OCI-LY1 (cell line): ENCODE measurements around the gene MFNG.

Experiments
- H2AFZ ChIP-seq: fragments of 200-600 bp; sonication (generic), shearing (Covaris generic); 2 replicates; pipeline ENCODE4 v1.6.0; 2014; ENCODE audit warnings: antibody characterized with exemption, mild to moderate bottlenecking, low read length
- H3F3A ChIP-seq: fragments of 200-600 bp; sonication (generic), shearing (Covaris generic); 2 replicates; pipeline ENCODE4 v1.6.0; 2014; ENCODE audit warnings: mild to moderate bottlenecking, antibody characterized with exemption, low read length, moderate library complexity; ENCODE audit not compliant: insufficient read depth
- H3K27ac ChIP-seq: fragments of 200-600 bp; sonication (generic); 2 replicates; pipeline ENCODE4 v1.5.1; 2014; ENCODE audit warnings: low read length, mixed run types, mild to moderate bottlenecking, low read depth; ENCODE audit not compliant: poor library complexity, severe bottlenecking
- H3K27me3 ChIP-seq: fragments of 200-600 bp; sonication (generic); 2 replicates; pipeline ENCODE4 v1.6.0; 2014; ENCODE audit warnings: antibody characterized with exemption, mild to moderate bottlenecking, low read length, moderate library complexity; ENCODE audit not compliant: insufficient read depth
- H3K36me3 ChIP-seq: fragments of 200-600 bp; sonication (generic); 2 replicates; pipeline ENCODE4 v1.6.1; 2014; ENCODE audit warnings: mild to moderate bottlenecking, antibody characterized with exemption, low read length, moderate library complexity, mixed read lengths; ENCODE audit not compliant: insufficient read depth
- H3K4me1 ChIP-seq: fragments of 200-600 bp; sonication (generic); 2 replicates; pipeline ENCODE4 v1.5.1; 2014; ENCODE audit warnings: mild to moderate bottlenecking, low read length, moderate library complexity; ENCODE audit not compliant: insufficient read depth, severe bottlenecking
- H3K4me2 ChIP-seq: fragments of 200-600 bp; sonication (generic), shearing (Covaris generic); 2 replicates; pipeline ENCODE4 v1.6.1; 2014; ENCODE audit warnings: low read length
- H3K4me3 ChIP-seq: fragments of 200-600 bp; sonication (generic); 2 replicates; pipeline ENCODE4 v1.5.1; 2014; ENCODE audit warnings: low read length, low read depth, mild to moderate bottlenecking, mixed read lengths; ENCODE audit not compliant: poor library complexity, severe bottlenecking
- H3K79me2 ChIP-seq: fragments of 200-600 bp; shearing (Covaris generic); 2 replicates; pipeline ENCODE4 v1.6.1; 2016; ENCODE audit warnings: mixed run types, low read length, mixed read lengths; ENCODE audit not compliant: insufficient read depth
- H3K9ac ChIP-seq: fragments of 200-600 bp; sonication (generic), shearing (Covaris generic); 2 replicates; pipeline ENCODE4 v1.6.1; 2014; ENCODE audit warnings: mild to moderate bottlenecking, low read length, mixed read lengths
- H3K9me2 ChIP-seq: fragments of 200-600 bp; sonication (generic), shearing (Covaris generic); 2 replicates; pipeline ENCODE4 v1.6.1; 2014; ENCODE audit warnings: low read depth, mild to moderate bottlenecking, low read length, mixed read lengths
- H3K9me3 ChIP-seq: fragments of 200-600 bp; shearing (Covaris generic); 2 replicates; pipeline ENCODE4 v1.6.1; 2014; ENCODE audit warnings: low read length, mixed read lengths
- H4K20me1 ChIP-seq: fragments of 200-600 bp; sonication (generic), shearing (Covaris generic); 2 replicates; pipeline ENCODE4 v1.6.0; 2016; ENCODE audit warnings: mild to moderate bottlenecking, low read length; ENCODE audit not compliant: insufficient read depth
- EZH2 ChIP-seq: fragments of 200-600 bp; sonication (generic), shearing (Covaris generic); IDR thresholded peaks from 2 replicates; pipeline ENCODE4 v1.8.0; 2017; ENCODE audit warnings: borderline replicate concordance, mixed run types, mild to moderate bottlenecking, antibody characterized with exemption, low read length, moderate library complexity, mixed read lengths
- TF ChIP-seq, protein P1 (sequence below): fragments of 200-600 bp; sonication (generic), shearing (Covaris generic); IDR thresholded peaks from 2 replicates; pipeline ENCODE4 v1.5.1; 2017; ENCODE audit warnings: mild to moderate bottlenecking, antibody characterized with exemption, low read length, moderate library complexity, mixed read lengths

MFNG gene

DNA sequence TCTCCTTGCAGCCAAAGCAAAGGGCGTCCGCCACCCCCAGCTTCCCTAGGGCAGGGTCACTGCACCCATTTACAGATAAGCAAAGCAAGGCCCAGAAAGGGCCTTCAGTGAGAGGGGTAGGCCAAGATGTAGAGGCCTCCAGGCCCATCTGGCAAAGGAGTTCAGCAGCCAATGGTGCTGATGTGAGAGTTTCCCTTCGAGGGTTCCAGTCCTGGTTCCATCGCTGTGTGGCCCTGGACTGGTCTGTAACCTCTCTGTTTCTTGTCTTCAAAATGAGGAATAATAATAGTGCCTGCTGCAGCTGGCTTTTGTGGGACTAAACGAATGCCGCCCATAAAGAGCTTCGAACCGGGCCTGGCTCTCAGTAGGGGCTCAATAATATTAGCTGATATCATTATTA is 62.9 kb downstream of the MFNG start:
- Histone ChIP-seq H3K9me3 (no peaks in the 10 kb centered on the region), H3K27ac (no peak overlapping the region), H3K27me3 (0 out of 2 replicates have a peak, but pooled peaks cover 8% of the 10 kb centered on the region), H4K20me1 (no peaks in the 10 kb centered on the region), H3F3A (no peaks in the 10 kb centered on the region), H2AFZ (no peak overlapping the region), H3K4me3 (no peak overlapping the region), H3K4me2 (no peak overlapping the region), H3K79me2 (no peaks in the 10 kb centered on the region), H3K9ac (no peak overlapping the region), H3K36me3 (no peaks in the 10 kb centered on the region), H3K9me2 (no peaks in the 10 kb centered on the region), H3K4me1 (no peaks in the 10 kb centered on the region)
- no peak for TF ChIP-seq EZH2
- TF ChIP-seq, protein P1, sequence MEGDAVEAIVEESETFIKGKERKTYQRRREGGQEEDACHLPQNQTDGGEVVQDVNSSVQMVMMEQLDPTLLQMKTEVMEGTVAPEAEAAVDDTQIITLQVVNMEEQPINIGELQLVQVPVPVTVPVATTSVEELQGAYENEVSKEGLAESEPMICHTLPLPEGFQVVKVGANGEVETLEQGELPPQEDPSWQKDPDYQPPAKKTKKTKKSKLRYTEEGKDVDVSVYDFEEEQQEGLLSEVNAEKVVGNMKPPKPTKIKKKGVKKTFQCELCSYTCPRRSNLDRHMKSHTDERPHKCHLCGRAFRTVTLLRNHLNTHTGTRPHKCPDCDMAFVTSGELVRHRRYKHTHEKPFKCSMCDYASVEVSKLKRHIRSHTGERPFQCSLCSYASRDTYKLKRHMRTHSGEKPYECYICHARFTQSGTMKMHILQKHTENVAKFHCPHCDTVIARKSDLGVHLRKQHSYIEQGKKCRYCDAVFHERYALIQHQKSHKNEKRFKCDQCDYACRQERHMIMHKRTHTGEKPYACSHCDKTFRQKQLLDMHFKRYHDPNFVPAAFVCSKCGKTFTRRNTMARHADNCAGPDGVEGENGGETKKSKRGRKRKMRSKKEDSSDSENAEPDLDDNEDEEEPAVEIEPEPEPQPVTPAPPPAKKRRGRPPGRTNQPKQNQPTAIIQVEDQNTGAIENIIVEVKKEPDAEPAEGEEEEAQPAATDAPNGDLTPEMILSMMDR, result no peak

DNA sequence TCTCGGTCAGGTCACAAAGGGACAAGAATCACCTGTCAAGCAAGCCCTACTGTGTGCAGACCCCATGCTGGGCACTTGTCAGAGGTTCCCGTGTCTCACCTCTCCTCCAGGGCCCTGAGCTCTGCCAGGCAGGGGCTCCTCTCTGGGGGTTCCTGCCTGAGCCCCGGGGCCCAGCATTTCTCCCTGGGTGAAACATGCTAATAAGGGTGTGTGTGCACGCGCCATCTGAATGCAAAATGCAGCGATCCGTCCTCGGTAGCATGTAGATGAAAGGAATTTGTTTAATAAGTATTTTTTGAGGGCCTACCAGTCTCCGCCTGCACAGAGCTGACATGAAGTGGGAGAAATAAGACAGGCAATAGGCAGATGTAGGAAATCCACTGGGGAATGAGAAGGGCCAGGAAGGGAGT is 64.7 kb downstream of the MFNG start:
- no peaks in the 10 kb centered on the region for H3K4me1 ChIP-seq
- H3K27ac ChIP-seq, result no peak overlapping the region
- no peaks in the 10 kb centered on the region for H3K9me3 ChIP-seq
- H3K9me2 ChIP-seq, result no peaks in the 10 kb centered on the region
- H3K79me2 ChIP-seq, result no peaks in the 10 kb centered on the region
- no peak overlapping the region for H3K4me3 ChIP-seq
- H3K4me2 ChIP-seq, result no peak overlapping the region
- H2AFZ ChIP-seq, result no peak overlapping the region
- H3K36me3 ChIP-seq, result no peaks in the 10 kb centered on the region
- no peaks in the 10 kb centered on the region for H4K20me1 ChIP-seq
- H3K27me3 ChIP-seq, result peaks cover 12% of the 10 kb centered on the region; the same call in 1 of the 2 replicates
- H3K9ac ChIP-seq, result no peak overlapping the region
- H3F3A ChIP-seq, result no peaks in the 10 kb centered on the region
- no peak for TF ChIP-seq EZH2
- TF ChIP-seq, protein P1, result no peak

DNA sequence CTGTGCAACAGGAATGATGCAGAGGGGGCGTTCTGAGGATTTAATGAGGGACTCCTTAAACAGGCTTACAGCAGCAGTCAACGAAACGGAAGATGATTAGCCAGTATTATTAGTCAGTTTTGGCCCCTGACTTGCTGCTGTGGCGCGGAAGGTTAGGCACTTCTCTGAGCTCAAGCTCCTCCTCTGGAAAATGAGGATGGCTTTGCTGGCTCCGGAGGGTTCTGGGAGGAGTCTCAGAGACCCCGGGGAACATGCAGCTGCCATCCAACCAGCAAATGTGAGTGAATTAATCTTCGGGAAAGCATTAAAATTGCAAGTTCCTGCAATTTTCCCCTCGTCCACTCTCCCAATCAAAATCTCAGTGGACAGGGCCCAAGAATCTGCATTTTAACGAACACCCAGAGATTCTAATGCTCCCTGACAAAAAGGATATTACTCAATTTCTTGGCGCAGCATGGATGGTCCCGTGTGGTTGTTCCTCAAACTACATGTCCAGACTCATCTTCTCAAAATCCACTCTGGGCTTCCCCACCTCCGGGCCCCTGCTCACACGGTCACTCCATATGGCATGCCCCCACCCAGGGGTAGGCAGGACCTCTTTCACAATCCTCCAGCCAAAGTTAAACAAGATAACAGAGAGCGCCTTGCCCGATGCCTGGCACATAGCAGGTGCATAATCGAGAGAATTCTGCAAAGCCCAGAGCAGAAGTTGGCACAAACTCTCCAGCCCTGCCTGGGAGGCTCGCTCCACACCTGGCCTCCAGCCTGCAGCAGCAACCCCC is 65.3 kb downstream of the MFNG start:
- Histone ChIP-seq H3K79me2 (no peaks in the 10 kb centered on the region), H3K27ac (no peak overlapping the region), H3K9ac (no peak overlapping the region), H3F3A (no peaks in the 10 kb centered on the region), H2AFZ (no peak overlapping the region), H3K9me2 (no peaks in the 10 kb centered on the region), H3K4me2 (no peak overlapping the region), H3K4me3 (no peak overlapping the region), H3K36me3 (no peaks in the 10 kb centered on the region), H3K9me3 (no peaks in the 10 kb centered on the region), H3K27me3 (peaks cover 12% of the 10 kb centered on the region; the same call in 1 of the 2 replicates), H4K20me1 (no peaks in the 10 kb centered on the region), H3K4me1 (no peaks in the 10 kb centered on the region)
- TF ChIP-seq EZH2, result no peak
- TF ChIP-seq, protein P1, result no peak
